BJ (cell line): ENCODE data around the gene ABCA13. TPM values are rescaled to one million over a fixed set of nuclear protein-coding genes. Genes with fewer than 3 reads are reported as not detected.

ENCODE experiments used
- CTCF ChIA-PET: fragments of 350-600 bp; formaldehyde crosslinking; extraction: SDS; loops from one replicate; lab custom pipeline; 2021; ENCODE audit warnings: antibody characterized with exemption, inconsistent platforms; lab: Yijun Ruan, JAX
- POLR2A ChIA-PET: fragments of 300-600 bp; sonication (Branson Sonifier 250); formaldehyde crosslinking; extraction: SDS; loops from one replicate; lab custom pipeline; 2021; ENCODE audit warnings: antibody characterized with exemption; lab: Charles Lee
- DNase-seq: peaks from one replicate; pipeline ENCODE4 v3.0.0-alpha.2; 2011; ENCODE audit warnings: low read depth
- H3K27me3 ChIP-seq: 2 replicates; pipeline ENCODE4 v1.6.0; 2011; ENCODE audit warnings: low read length; ENCODE audit not compliant: control insufficient read depth, insufficient read depth
- H3K36me3 ChIP-seq: 2 replicates; pipeline ENCODE4 v1.5.1; 2011; ENCODE audit warnings: low read length; ENCODE audit not compliant: control insufficient read depth, insufficient read depth
- H3K4me3 ChIP-seq: 2 replicates; pipeline ENCODE4 v1.5.1; 2011; ENCODE audit warnings: low read depth, mild to moderate bottlenecking, control low read depth, low read length
- CTCF ChIP-seq: IDR thresholded peaks from 2 replicates; pipeline ENCODE4 v1.5.1; 2011; ENCODE audit warnings: low read depth, mild to moderate bottlenecking, control low read depth, inconsistent platforms, low read length, moderate library complexity; ENCODE audit not compliant: insufficient read depth
- polyA plus RNA-seq: library from polyadenylated mRNA; depleted of rRNA; stranded (reverse); fragments of >200 nt; gene quantifications from 2 replicates; pipeline ENCODE4 v1.2.3, GENCODE V29; 2011

Gene ABCA13
- polyA plus RNA-seq, 1 experiment, result 0.15 TPM

- Histone ChIP-seq H3K27me3 (no peaks in the 10 kb centered on the region), H3K36me3 (no peaks in the 10 kb centered on the region), H3K4me3 (no peak overlapping the region)
- CTCF ChIA-PET, result no interaction called here
- POLR2A ChIA-PET, result no interaction called here
- no peak for DNase-seq
- TF ChIP-seq CTCF, result no peak
These were observed 248.1 kb downstream of the ABCA13 start for GRCh38 chr7:48419401-48419800.

- ChIA-PET POLR2A (no interaction called here), CTCF (interaction anchor here (1.0 kb wide), 1 partner anchor 27 kb away, joined by 3 read pairs; no protein-coding TSS in a partner anchor)
- Histone ChIP-seq H3K36me3 (no peaks in the 10 kb centered on the region), H3K27me3 (no peaks in the 10 kb centered on the region), H3K4me3 (no peak overlapping the region)
- DNase-seq, result no peak
- no peak for TF ChIP-seq CTCF
These were observed 248.9 kb downstream of the ABCA13 start for GRCh38 chr7:48420206-48420605.

GRCh38 chr7:48421357-48421756, 250.1 kb downstream of the ABCA13 start:
- ChIA-PET POLR2A (no interaction called here), CTCF (no interaction called here)
- TF ChIP-seq CTCF, result no peak
- no peak for DNase-seq
- Histone ChIP-seq H3K4me3 (no peak overlapping the region), H3K27me3 (no peaks in the 10 kb centered on the region), H3K36me3 (no peaks in the 10 kb centered on the region)

GRCh38 chr7:48424731-48425130, 253.5 kb downstream of the ABCA13 start:
- no peak for TF ChIP-seq CTCF
- H3K27me3 ChIP-seq, result no peaks in the 10 kb centered on the region
- no peak for DNase-seq
- H3K36me3 ChIP-seq, result no peaks in the 10 kb centered on the region
- CTCF ChIA-PET, result no interaction called here
- no peak overlapping the region for H3K4me3 ChIP-seq
- POLR2A ChIA-PET, result no interaction called here

- ChIA-PET POLR2A (no interaction called here), CTCF (no interaction called here)
- TF ChIP-seq CTCF, result no peak
- Histone ChIP-seq H3K27me3 (no peaks in the 10 kb centered on the region), H3K36me3 (no peaks in the 10 kb centered on the region), H3K4me3 (no peak overlapping the region)
- no peak for DNase-seq
These were observed 255.2 kb downstream of the ABCA13 start for GRCh38 chr7:48426331-48426965.
